ENCODE measurements around the gene PCGF1.

DNA sequence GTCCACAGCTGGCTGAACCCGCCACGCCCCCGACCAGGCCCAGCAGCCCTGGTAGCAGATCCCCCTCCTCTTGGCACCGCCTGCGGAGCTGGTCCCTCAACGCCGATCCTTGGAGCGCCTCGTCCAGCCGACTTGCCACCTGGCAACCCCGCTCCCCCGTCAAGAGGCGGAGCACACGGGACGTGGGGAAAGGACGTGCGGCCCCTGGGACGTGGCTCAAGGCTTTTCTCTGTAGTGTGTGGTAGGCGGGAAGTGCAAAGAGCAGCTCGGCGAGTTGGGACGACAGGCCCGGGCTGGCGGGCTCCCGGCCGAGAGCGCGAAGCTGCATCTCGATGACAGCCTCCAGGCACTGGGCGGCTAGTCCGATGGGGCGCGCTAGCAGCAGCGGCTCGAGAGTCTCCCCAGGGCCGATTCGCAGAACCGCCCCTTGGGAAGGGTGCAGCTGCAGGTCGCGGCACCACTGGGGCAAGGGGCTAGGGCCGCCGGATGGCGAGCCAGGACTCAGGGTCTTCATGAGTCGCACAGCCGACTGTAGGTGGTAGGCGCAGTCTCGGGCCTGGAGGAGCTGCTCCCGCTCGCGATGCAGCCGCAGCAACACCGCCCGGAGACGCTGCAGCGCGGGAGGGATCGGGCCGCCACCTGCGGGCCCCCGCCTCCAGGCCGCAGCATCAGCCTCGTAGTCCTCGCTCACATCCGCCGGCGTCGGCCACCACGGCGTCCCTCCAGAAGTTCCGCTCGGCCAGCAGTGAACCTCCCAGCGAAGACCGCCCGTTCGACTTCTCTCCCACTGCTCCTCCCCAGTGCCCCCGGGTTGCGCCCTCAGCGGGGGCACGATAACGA, 25.3 kb downstream of the PCGF1 start:
- TF ChIP-seq EZH2 (IDR thresholded peaks at IDR 0.05; ENCODE audit: borderline replicate concordance, low read length), result no peak
- TF ChIP-seq, protein P1, sequence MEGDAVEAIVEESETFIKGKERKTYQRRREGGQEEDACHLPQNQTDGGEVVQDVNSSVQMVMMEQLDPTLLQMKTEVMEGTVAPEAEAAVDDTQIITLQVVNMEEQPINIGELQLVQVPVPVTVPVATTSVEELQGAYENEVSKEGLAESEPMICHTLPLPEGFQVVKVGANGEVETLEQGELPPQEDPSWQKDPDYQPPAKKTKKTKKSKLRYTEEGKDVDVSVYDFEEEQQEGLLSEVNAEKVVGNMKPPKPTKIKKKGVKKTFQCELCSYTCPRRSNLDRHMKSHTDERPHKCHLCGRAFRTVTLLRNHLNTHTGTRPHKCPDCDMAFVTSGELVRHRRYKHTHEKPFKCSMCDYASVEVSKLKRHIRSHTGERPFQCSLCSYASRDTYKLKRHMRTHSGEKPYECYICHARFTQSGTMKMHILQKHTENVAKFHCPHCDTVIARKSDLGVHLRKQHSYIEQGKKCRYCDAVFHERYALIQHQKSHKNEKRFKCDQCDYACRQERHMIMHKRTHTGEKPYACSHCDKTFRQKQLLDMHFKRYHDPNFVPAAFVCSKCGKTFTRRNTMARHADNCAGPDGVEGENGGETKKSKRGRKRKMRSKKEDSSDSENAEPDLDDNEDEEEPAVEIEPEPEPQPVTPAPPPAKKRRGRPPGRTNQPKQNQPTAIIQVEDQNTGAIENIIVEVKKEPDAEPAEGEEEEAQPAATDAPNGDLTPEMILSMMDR (IDR thresholded peaks at IDR 0.05; ENCODE audit: low read length), result no peak
